Upper lobe of right lung (tissue), 1 donor: Measurements from ENCODE around the gene SLC2A13. TPM values are rescaled to one million over a fixed set of nuclear protein-coding genes. Genes with fewer than 3 reads are reported as not detected.
"Not testable (repeated sequence)": the region's sequence is repeated elsewhere in the genome, so short reads cannot be mapped to it uniquely, and the experiment has no call there.

Source experiments
- ATAC-seq: fragments of 200-7000 bp; cut with Tn5 transposase; one replicate; pipeline ENCODE4 v1.9.1; 2020; ENCODE audit warnings: mild to moderate bottlenecking, moderate library complexity
- DNase-seq: peaks from one replicate; pipeline ENCODE4 v3.0.0-alpha.2; 2020
- H3K27ac ChIP-seq: fragments of 200-600 bp; one replicate; pipeline ENCODE4 v1.8.0; 2022
- H3K27me3 ChIP-seq: fragments of 200-600 bp; one replicate; pipeline ENCODE4 v1.8.0; 2022; ENCODE audit warnings: mild to moderate bottlenecking
- H3K36me3 ChIP-seq: fragments of 200-600 bp; one replicate; pipeline ENCODE4 v1.8.0; 2022
- H3K4me1 ChIP-seq: fragments of 200-600 bp; one replicate; pipeline ENCODE4 v1.8.0; 2022
- H3K4me3 ChIP-seq: fragments of 200-600 bp; one replicate; pipeline ENCODE4 v1.8.0; 2022; ENCODE audit warnings: mild to moderate bottlenecking
- H3K9me3 ChIP-seq: fragments of 200-600 bp; one replicate; pipeline ENCODE4 v1.8.0; 2022
- CTCF ChIP-seq: fragments of 200-600 bp; IDR thresholded peaks from one replicate; pipeline ENCODE4 v1.8.0; 2022; ENCODE audit warnings: antibody characterized with exemption
- intact Hi-C: fragments of 100-400 bp; cut with DNase I; formaldehyde crosslinking; loops from one replicate; pipeline ENCODE4 v1.11.0; 2022
- total RNA-seq: library from RNA; stranded (reverse); fragmentation: NEBNext Ultra II Directional; extraction: Animal tissue kit (Norgen Biotek cat#: 25700); gene quantifications from one replicate; pipeline ENCODE4 v1.2.1, GENCODE V29; 2021
- donor health status: DM: no; HTN: yes; CAD: no; lungs with severe emphysema.

The SLC2A13 gene
- total RNA-seq, 1 donor from 2014 or later: 11.3 TPM

DNA sequence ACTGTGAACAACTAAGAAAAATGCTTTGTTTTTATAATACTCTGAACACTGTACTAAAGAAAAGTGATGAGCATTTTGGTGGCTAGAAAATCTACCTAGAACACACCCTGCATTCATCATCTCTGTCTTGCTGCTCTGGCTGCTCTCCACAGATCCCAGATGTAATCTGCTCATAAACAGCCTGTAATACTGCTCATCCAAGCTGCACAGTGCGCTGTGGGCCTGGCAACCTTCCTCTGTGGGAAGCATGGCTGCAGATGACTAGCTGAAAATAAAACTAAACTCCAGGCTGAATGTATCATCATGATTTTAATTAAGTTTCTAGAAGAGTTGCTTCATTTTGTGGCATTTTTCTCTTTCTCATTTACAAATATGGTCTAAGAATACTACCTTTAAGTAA lies 200.7 kb downstream of the SLC2A13 start:
- TF ChIP-seq CTCF: no peak
- DNase-seq: no peak
- ATAC-seq: no peak
- Histone ChIP-seq H3K4me3 (no peak overlapping the region), H3K4me1 (no peaks in the 10 kb centered on the region), H3K27me3 (no peaks in the 10 kb centered on the region), H3K9me3 (no peaks in the 10 kb centered on the region), H3K36me3 (no peaks in the 10 kb centered on the region), H3K27ac (no peak overlapping the region)
- intact Hi-C loops: no loop called here

- no peak for TF ChIP-seq CTCF
- DNase-seq (no peak), ATAC-seq (no peak)
- intact Hi-C loops: no loop called here
- no peaks in the 10 kb centered on the region for H3K4me1 ChIP-seq
- no peaks in the 10 kb centered on the region for H3K36me3 ChIP-seq
- H3K27ac ChIP-seq: no peak overlapping the region
- no peaks in the 10 kb centered on the region for H3K27me3 ChIP-seq
- H3K9me3 ChIP-seq: no peaks in the 10 kb centered on the region
- no peak overlapping the region for H3K4me3 ChIP-seq
These were observed 203.1 kb downstream of the SLC2A13 start for GRCh38 chr12:39902821-39903220.

- no peak for TF ChIP-seq CTCF
- H3K36me3 ChIP-seq: no peaks in the 10 kb centered on the region
- no peak overlapping the region for H3K27ac ChIP-seq
- no peaks in the 10 kb centered on the region for H3K9me3 ChIP-seq
- no peak for DNase-seq
- intact Hi-C loops: no loop called here
- no peaks in the 10 kb centered on the region for H3K27me3 ChIP-seq
- H3K4me3 ChIP-seq: no peak overlapping the region
- no peaks in the 10 kb centered on the region for H3K4me1 ChIP-seq
- ATAC-seq: no peak
These were observed 208.6 kb downstream of the SLC2A13 start for GRCh38 chr12:39897315-39897714.

- H3K36me3 ChIP-seq, H3K27me3 ChIP-seq, H3K4me3 ChIP-seq, H3K9me3 ChIP-seq, H3K27ac ChIP-seq, intact Hi-C loops, ATAC-seq, H3K4me1 ChIP-seq, DNase-seq: not testable (repeated sequence)
These were observed 212.5 kb downstream of the SLC2A13 start for GRCh38 chr12:39893388-39893787.

DNA sequence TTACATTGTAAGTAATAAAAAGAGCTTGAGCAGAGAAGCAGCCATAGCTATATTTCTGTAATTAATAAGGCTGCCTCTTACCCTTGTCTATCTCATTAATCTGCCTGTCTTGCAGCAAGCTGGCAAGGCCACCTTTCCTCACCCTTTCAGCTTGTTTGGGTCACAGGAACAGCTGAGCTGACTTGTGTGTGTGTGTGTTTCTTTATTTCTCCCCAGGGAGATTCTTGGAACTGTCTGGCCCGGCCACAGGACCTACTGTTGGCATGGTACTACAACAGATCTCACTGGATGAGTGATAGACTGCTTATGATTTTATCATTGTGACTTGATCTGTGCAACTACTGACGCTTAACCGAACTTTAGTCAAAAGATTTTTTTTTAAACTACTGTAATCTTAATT lies 213.7 kb downstream of the SLC2A13 start:
- no peak for ATAC-seq
- no peak for DNase-seq
- Histone ChIP-seq H3K4me3 (no peak overlapping the region), H3K9me3 (no peaks in the 10 kb centered on the region), H3K36me3 (no peaks in the 10 kb centered on the region), H3K27ac (no peak overlapping the region), H3K4me1 (no peaks in the 10 kb centered on the region), H3K27me3 (no peaks in the 10 kb centered on the region)
- no peak for TF ChIP-seq CTCF
- intact Hi-C loops: no loop called here

- ATAC-seq (no peak), DNase-seq (no peak)
- intact Hi-C loops: no loop called here
- no peak overlapping the region for H3K4me3 ChIP-seq
- H3K36me3 ChIP-seq: no peaks in the 10 kb centered on the region
- no peaks in the 10 kb centered on the region for H3K27me3 ChIP-seq
- no peaks in the 10 kb centered on the region for H3K4me1 ChIP-seq
- H3K27ac ChIP-seq: no peak overlapping the region
- H3K9me3 ChIP-seq: no peaks in the 10 kb centered on the region
- TF ChIP-seq CTCF: no peak
These were observed 218.0 kb downstream of the SLC2A13 start for GRCh38 chr12:39887856-39888255.
